GM21515 (cell line): ENCODE measurements around the gene NFE2L3.
"Not testable (repeated sequence)": the region's sequence is repeated elsewhere in the genome, so short reads cannot be mapped to it uniquely, and the experiment has no call there.

ENCODE experiments used
- ATAC-seq: cut with Tn5 transposase; IDR thresholded peaks from one replicate; pipeline ENCODE4 v1.9.1; 2021; ENCODE audit not compliant: unreplicated experiment

The NFE2L3 gene

DNA sequence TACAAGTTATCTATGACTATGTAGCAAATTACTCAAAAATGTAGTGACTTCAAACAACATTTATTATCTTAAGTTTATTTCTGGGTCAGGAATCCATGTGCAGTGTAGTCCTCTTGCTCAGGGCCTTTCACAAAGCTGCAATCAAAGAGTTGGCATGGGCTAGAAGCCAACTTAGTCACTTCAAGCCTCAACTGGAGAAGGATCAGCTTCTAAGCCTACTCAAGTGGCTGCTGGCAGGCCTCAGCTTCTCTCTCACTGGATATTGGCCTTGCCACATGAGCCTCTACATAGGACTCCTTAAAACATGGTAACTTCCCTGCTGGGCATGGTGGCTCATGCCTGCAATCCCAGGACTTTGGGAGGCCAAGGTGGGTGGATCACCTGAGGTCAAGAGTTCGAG lies 5.0 kb upstream of the NFE2L3 start:
- ATAC-seq, result no peak

- ATAC-seq, result not testable (repeated sequence)
These were observed 4.2 kb upstream of the NFE2L3 start for GRCh38 chr7:26147646-26148306.

DNA sequence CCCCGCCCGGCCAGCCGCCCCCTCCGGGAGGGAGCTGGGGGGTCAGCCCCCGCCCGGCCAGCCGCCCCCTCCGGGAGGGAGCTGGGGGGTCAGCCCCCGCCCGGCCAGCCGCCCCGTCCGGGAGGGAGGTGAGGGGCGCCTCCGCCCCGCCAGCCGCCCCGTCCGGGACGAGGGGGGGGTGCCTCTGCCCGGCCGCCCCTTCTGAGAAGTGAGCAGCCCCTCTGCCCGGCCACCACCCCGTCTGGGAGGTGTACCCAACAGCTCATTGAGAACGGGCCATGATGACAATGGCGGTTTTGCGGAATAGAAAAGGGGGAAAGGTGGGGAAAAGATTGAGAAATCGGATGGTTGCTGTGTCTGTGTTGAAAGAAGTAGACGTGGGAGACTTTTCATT lies 3.7 kb upstream of the NFE2L3 start:
- not testable (repeated sequence) for ATAC-seq

- ATAC-seq, result no peak
These were observed 2.5 kb upstream of the NFE2L3 start for GRCh38 chr7:26149391-26149977.

DNA sequence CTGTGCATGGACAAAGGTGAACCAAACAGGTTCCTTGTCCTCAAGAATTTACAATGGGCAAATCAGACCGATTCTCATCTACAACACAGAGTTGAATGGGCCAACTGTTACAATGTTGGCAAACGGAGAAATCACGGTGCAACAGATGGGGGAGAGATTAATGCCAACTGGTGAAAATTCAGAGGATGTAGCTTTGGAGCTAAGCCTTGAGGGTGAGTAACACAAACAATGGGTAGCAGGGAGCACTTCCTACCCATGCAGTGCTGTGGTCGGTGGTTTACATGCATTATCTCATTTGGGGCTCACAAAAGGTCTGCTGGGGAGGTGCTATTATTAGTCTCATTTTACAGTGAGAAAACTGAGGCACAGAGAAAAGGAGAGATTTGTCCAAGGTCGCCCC lies 902 bp upstream of the NFE2L3 start:
- no peak for ATAC-seq

GRCh38 chr7:26151650-26151952 lies 397 bp upstream of the NFE2L3 start:
- ATAC-seq, result no peak

GRCh38 chr7:26152782-26153240 lies 813 bp downstream of the NFE2L3 start:
- ATAC-seq, result peak; percentile 19

DNA sequence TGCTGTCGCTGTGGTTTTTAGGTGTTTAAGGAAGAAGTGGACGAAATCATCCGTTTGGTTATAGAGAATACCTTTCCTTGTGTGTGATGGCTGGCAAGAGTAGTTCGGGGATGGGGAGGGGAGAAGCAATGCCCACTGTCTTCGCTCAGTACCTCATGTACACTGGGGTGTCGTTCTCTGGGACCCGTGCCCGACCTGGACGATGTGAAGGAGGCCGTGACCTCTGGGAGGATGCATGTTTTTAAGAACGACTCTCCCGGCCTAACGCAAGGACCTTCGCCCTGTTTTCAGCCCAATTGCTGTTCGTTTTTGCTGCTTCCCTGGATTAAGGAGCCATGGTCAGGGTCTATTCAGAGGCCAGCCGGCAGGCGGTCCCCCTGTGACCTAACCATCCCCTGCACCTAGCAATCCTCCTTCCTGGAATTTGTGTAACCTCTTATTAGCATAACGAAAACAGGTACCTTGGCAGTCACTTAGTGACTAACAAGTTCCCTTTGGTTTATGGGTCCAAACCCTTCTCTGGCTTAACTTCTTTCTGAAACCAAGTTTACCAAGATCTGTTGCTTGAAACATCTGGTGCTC lies 1.3 kb downstream of the NFE2L3 start:
- ATAC-seq, result no peak

DNA sequence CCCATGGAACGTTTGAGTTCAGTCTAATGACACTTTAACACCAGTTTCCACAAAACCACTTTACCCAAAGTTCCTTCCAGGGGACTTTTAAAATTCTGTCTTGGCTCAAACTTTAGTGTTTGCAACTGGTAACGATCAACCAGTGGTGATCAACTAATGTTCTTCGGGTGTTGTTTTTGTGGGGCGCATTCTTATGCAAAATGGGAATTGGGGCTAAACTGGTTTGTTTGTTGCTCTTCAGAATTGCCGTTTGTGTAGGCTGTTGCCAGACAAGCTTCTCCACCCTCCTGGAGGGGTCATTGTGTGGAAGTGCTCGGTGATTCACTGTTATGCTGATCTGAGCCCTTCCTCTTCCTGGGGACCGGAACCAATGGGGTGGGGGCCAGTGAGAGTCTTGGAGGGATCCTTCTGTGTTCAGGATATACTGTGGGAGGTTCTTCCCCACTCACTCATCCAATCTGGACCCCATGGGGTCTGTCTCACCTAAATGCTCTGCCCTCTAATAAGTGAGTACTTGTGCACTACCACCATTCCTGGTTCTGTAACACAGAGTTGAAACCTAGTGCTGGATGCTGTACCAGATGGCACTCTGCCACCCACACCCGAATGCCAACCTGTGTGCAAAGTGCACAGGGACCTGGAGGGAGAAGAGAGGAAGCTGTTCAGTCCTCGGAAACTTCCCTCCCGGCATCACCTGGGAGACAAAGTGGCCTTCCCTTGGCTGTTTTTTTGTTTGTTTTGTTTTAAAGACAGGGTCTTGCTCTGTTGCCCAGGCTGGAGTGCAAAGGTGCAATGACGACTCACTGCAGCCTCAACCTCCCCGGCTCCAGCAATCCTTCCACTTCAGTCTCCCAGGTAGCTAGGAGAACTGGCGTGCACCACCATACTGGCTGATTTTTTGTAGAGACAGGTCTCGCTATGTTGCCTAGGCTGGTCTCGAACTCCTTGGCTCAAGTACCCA lies 2.1 kb downstream of the NFE2L3 start:
- no peak for ATAC-seq

GRCh38 chr7:26155531-26156375 lies 3.8 kb downstream of the NFE2L3 start:
- no peak for ATAC-seq

GRCh38 chr7:26156451-26157420 lies 4.7 kb downstream of the NFE2L3 start:
- ATAC-seq, result peak; percentile 31

DNA sequence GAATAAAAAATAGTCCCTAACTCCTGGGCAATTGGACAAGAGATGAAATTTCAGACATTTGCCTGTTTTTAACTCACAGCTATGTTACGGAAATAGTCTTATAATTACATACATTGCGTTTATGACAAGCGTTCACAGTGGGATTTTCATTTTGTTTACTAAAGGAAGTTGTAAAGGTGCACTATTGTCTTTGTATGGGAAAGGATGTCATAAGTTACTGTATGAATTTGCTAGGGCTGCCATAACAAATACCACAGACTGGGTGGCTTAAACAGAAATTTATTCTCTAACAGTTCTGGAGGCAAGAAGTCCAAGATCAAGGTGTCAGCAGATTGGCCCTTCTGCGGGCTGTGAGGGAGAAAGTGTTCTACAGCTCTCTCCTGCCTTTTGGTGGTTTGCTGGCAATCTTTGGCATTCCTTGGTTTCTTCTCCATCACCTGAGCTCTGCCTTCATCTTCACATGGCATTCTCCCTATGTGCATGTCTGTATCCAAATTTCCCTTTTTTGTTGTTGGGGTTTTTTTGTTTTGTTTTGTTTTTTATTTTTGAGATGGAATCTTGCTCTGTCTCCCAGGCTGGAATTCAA lies 5.6 kb downstream of the NFE2L3 start:
- ATAC-seq, result no peak

DNA sequence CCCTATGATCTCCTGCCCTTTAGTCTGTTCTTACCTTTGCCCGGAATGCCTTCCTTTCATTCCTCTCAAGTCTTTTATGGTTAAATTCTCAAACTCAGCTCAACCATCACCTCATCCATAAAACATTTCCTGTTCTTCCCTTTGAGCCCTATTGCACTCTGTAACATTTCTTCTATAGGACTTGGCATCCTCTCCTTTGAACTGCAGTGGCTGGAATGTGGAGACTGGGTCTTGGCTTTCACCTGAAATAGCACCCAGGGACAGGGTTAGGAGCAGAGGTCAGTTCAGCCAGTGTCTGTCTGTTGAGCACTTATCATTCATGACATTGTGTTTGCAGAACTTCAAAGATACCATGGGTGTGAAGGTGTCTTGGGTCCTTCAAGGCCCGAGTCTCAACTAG lies 7.2 kb downstream of the NFE2L3 start:
- ATAC-seq, result no peak

DNA sequence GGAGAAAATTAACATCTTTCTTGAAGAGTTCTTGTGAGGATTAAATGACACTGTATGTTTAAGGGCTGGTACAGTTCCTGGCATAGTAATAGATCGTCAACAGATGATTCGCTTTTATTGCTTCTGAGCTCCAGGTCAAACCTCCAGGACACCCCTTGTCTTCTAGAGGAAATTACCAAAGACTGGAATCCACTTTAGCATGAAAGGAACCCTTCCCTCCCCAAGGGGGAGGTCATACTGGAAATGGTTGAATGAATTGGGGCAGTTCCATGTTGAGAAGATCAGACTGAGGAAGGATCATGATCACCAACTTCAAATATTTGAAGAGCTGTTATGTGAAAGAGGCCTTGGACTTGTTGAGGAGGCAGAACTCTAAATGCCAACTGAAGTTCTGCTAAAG lies 8.9 kb downstream of the NFE2L3 start:
- ATAC-seq, result no peak

DNA sequence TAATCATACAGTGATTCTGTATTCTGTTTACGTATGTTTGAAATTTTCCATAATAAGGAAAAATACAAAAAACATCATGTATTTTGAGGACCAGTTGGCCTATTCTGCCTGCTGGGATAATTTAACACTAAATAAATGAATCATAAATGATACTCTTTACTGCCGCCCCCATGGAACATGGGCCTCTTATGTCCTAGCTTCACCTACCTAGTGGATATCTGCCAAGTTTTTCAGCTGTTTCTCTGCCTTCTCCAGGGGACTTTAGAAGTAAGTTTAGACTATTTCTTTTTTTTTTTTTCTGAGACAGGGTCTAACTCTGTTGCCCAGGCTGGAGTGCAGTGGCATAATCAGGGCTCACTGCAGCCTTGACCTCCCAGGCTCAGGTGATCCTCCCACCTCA lies 10.4 kb downstream of the NFE2L3 start:
- no peak for ATAC-seq

GRCh38 chr7:26163804-26164203 lies 11.8 kb downstream of the NFE2L3 start:
- ATAC-seq, result not testable (repeated sequence)

DNA sequence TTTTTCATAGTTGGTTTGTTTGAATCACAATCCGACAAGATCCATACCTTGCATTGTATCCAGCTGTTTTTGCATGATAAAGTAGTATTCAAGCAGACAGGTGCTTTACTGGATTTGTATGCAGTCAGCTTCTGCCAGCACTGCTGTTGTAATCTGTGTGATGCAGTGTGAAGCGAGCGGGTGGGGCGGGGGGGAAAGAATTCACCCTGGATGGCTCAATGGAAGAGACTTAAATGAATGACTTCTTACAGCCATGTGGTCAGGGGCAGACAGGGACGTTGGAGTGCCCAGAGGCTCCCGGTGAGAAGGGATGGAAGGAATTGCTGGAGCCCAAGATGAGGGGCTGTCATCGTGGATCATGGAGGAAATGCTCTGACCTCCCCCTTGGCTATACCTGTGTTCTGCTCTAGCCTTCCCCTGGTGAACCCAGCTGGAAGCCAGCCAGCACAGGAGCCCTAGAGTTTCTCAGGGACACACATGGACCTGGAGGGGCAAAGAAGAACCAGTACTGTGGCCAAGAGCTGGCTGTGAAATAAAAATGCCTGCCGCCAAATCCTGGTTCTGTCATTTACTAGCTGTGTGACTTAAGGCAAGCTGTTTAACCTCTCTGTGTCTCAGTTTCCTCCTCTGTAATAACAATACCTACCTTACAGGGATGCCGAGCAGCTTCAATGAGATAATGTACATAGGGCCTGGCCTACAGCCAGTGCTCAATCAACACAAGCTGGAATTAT lies 14.1 kb downstream of the NFE2L3 start:
- ATAC-seq, result no peak

DNA sequence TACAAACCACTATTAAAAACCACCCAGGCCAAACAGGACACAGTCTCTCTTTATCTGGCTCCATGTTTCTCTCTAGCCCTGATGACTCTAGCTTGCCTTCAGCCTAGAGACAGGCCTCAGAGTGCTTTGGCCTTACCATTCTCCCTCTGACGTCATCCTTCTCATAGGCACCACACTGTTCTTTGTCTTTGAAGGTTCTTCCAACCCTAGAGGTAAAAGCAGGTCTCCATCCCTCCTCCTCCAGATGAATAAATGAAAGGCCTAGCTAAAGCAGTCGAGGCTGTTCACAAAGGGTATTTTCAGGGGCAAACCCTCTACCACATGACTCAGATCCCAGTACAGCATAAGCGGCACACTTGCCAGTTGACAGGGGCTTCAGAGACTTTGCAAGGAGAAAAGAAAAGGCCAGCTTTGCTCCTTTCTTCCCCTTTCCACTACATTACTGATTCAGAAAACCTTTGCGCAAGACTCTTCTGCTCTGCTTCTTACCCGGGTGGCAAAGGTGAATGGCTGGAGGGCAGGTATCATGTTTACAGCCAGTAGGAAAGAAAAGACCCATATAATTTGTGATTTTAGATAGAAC lies 14.8 kb downstream of the NFE2L3 start:
- ATAC-seq, result peak; percentile 30
